ENCODE measurements around the gene IVL.

Gene IVL

GRCh38 chr1:152907686-152908601 lies at the start of gene IVL:
Gene IVL (plus strand): TSS chr1:152908546. CDS start chr1:152909798, 1,252 bp downstream.
- Mint-ChIP-seq H3K4me1 (ENCODE audit: low read depth) (no peaks in the 10 kb centered on the region), H3K4me3 (no peak within 1 kb of the TSS), H3K36me3 (no peaks in the 10 kb centered on the region), H3K9me3 (ENCODE audit: low read depth) (no peaks in the 10 kb centered on the region), H3K27me3 (peaks cover 31% of the 10 kb centered on the region), H3K27ac (no peak within 1 kb of the TSS)

GRCh38 chr1:152859696-152860095 lies 48.6 kb upstream of the IVL start, which contains the start of gene LCE7A:
Gene LCE7A (plus strand): TSS chr1:152859996. CDS start chr1:152860698, 702 bp downstream.
- no peaks in the 10 kb centered on the region for H3K9me3 Mint-ChIP-seq (ENCODE audit: low read depth)
- no peak within 1 kb of the TSS for H3K27ac Mint-ChIP-seq
- H3K4me3 Mint-ChIP-seq: no peak within 1 kb of the TSS
- H3K4me1 Mint-ChIP-seq (ENCODE audit: low read depth): no peaks in the 10 kb centered on the region
- peaks cover 5% of the 10 kb centered on the region for H3K27me3 Mint-ChIP-seq
- H3K36me3 Mint-ChIP-seq: no peaks in the 10 kb centered on the region

DNA sequence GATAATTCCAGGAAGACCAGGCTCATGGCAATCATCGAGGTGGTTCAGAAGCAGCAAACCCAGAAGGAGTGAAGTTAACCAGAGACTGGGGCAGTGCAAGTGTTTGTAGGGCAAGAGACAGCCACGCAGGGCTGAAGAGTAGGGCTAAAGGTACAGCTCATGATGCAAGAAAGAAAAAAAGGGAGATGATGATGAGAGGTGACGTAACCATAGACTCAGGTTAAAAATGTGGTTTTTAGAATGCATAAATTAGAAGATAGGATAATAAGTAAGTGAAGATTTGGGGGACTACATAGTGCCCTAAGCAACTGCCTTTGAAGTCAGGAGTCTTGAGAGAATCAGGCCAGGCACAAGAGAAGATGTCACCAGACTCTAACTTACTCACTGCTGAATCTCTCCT lies 48.2 kb upstream of the IVL start:
- Mint-ChIP-seq H3K27ac (no peak overlapping the region), H3K4me3 (no peak overlapping the region)

DNA sequence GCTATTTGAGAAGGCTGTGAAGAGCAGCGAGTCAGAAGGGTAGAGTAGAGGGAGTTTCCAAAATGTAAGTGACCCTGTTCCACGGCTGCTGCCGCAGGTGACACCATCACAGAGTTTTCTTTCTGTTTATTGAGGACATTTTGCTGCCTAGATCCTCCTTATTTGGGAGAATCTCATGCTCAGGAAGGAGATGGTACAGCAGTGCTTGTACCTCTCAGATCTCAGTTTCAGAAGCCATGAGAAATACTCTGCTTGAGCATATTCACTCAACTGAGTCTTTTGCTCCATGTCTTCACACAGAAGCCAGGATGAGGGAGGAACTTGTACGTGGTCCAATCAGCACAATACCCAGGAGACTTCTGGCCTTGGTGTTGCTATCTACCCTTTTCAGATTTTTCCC lies 47.0 kb upstream of the IVL start:
- Mint-ChIP-seq H3K4me1 (ENCODE audit: low read depth) (no peaks in the 10 kb centered on the region), H3K36me3 (no peaks in the 10 kb centered on the region), H3K9me3 (ENCODE audit: low read depth) (no peaks in the 10 kb centered on the region), H3K4me3 (no peak overlapping the region), H3K27ac (no peak overlapping the region), H3K27me3 (peaks cover 5% of the 10 kb centered on the region)

More for the DNA sequence above, 48.2 kb upstream of the IVL start:
- H3K27me3 Mint-ChIP-seq: peaks cover 5% of the 10 kb centered on the region
- no peaks in the 10 kb centered on the region for H3K9me3 Mint-ChIP-seq (ENCODE audit: low read depth)
- no peaks in the 10 kb centered on the region for H3K4me1 Mint-ChIP-seq (ENCODE audit: low read depth)
- no peaks in the 10 kb centered on the region for H3K36me3 Mint-ChIP-seq

- Mint-ChIP-seq H3K27ac (no peak overlapping the region), H3K9me3 (ENCODE audit: low read depth) (no peaks in the 10 kb centered on the region), H3K36me3 (no peaks in the 10 kb centered on the region), H3K27me3 (peaks cover 2% of the 10 kb centered on the region), H3K4me3 (no peak overlapping the region), H3K4me1 (ENCODE audit: low read depth) (no peaks in the 10 kb centered on the region)
Measured at GRCh38 chr1:152864443-152864842, 43.9 kb upstream of the IVL start.

DNA sequence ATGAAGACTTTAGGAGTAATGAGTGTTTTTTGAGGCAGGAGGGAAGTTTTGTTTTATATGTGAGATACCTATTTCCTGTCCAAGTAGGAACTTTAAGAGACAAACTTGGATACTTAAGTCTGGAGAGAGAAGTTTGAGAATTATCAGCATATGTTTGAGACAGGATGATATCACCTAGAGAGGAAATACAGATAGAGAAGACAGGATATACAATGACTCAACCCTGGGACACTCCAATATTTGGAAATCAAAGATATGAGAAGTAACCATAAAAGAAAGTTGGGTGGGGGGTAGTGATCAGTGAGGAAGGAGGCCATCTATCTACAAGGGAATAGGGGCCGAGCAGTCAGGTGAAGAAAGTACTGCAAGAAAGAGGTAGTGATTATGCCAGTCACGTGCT lies 42.0 kb upstream of the IVL start:
- H3K9me3 Mint-ChIP-seq (ENCODE audit: low read depth): no peaks in the 10 kb centered on the region
- no peak overlapping the region for H3K4me3 Mint-ChIP-seq
- H3K27ac Mint-ChIP-seq: no peak overlapping the region
- H3K36me3 Mint-ChIP-seq: no peaks in the 10 kb centered on the region
- H3K4me1 Mint-ChIP-seq (ENCODE audit: low read depth): no peaks in the 10 kb centered on the region
- peaks cover 2% of the 10 kb centered on the region for H3K27me3 Mint-ChIP-seq

GRCh38 chr1:152869808-152870419 lies 38.4 kb upstream of the IVL start:
- Mint-ChIP-seq H3K36me3 (no peaks in the 10 kb centered on the region), H3K9me3 (ENCODE audit: low read depth) (no peaks in the 10 kb centered on the region), H3K27ac (no peak overlapping the region), H3K4me1 (ENCODE audit: low read depth) (no peaks in the 10 kb centered on the region), H3K27me3 (peaks cover 6% of the 10 kb centered on the region), H3K4me3 (no peak overlapping the region)

- H3K36me3 Mint-ChIP-seq: no peaks in the 10 kb centered on the region
- H3K27ac Mint-ChIP-seq: no peak overlapping the region
- H3K4me1 Mint-ChIP-seq (ENCODE audit: low read depth): no peaks in the 10 kb centered on the region
- H3K27me3 Mint-ChIP-seq: peaks cover 6% of the 10 kb centered on the region
- no peaks in the 10 kb centered on the region for H3K9me3 Mint-ChIP-seq (ENCODE audit: low read depth)
- no peak overlapping the region for H3K4me3 Mint-ChIP-seq
Measured at GRCh38 chr1:152870831-152871730, 37.3 kb upstream of the IVL start.

GRCh38 chr1:152871731-152872126 lies 36.6 kb upstream of the IVL start:
- Mint-ChIP-seq H3K27ac (no peak overlapping the region), H3K4me3 (no peak overlapping the region), H3K27me3 (peaks cover 6% of the 10 kb centered on the region), H3K4me1 (ENCODE audit: low read depth) (no peaks in the 10 kb centered on the region), H3K9me3 (ENCODE audit: low read depth) (no peaks in the 10 kb centered on the region), H3K36me3 (no peaks in the 10 kb centered on the region)

GRCh38 chr1:152873495-152873894 lies 34.9 kb upstream of the IVL start:
- no peaks in the 10 kb centered on the region for H3K4me1 Mint-ChIP-seq (ENCODE audit: low read depth)
- no peaks in the 10 kb centered on the region for H3K36me3 Mint-ChIP-seq
- no peak overlapping the region for H3K4me3 Mint-ChIP-seq
- H3K9me3 Mint-ChIP-seq (ENCODE audit: low read depth): peaks cover 5% of the 10 kb centered on the region
- peaks cover 12% of the 10 kb centered on the region for H3K27me3 Mint-ChIP-seq
- no peak overlapping the region for H3K27ac Mint-ChIP-seq

- H3K4me1 Mint-ChIP-seq (ENCODE audit: low read depth): no peaks in the 10 kb centered on the region
- no peak overlapping the region for H3K27ac Mint-ChIP-seq
- H3K4me3 Mint-ChIP-seq: no peak overlapping the region
- no peaks in the 10 kb centered on the region for H3K36me3 Mint-ChIP-seq
- peaks cover 11% of the 10 kb centered on the region for H3K27me3 Mint-ChIP-seq
- H3K9me3 Mint-ChIP-seq (ENCODE audit: low read depth): peaks cover 5% of the 10 kb centered on the region
Measured at GRCh38 chr1:152876827-152877226, 31.5 kb upstream of the IVL start.

DNA sequence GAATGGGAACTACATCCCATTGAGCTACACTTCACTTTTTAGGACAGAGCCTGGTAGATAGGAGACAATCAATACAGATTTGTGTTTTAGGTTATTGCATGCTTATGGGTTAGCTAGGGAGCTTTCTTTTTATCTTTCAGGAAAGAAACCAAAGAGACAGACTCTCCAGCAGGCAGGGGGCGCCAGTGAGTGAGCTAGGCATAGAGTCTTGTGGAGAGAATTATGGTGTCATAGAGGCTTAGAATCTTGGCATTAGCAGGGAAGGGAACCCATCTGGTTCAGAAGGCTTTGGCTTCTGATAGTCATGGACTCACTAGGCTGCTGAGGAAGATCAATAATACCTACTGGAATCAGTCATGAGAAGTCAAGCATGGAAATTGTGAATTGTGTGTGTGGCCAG lies 30.3 kb upstream of the IVL start, which contains the start of gene SMCP:
SMCP (plus strand) TSS at position 281 of the 400 bp plus-strand sequence. CDS start 6,101 bp downstream, outside the sequence.
- Mint-ChIP-seq H3K27ac (no peak within 1 kb of the TSS), H3K36me3 (no peaks in the 10 kb centered on the region), H3K27me3 (peaks cover 7% of the 10 kb centered on the region), H3K9me3 (ENCODE audit: low read depth) (peaks cover 5% of the 10 kb centered on the region), H3K4me3 (no peak within 1 kb of the TSS), H3K4me1 (ENCODE audit: low read depth) (no peaks in the 10 kb centered on the region)

- Mint-ChIP-seq H3K4me3 (no peak overlapping the region), H3K9me3 (ENCODE audit: low read depth) (peaks cover 5% of the 10 kb centered on the region), H3K4me1 (ENCODE audit: low read depth) (no peaks in the 10 kb centered on the region), H3K27me3 (peaks cover 10% of the 10 kb centered on the region), H3K27ac (no peak overlapping the region), H3K36me3 (no peaks in the 10 kb centered on the region)
Measured at GRCh38 chr1:152879559-152880198, 28.7 kb upstream of the IVL start.

GRCh38 chr1:152880316-152880715 lies 28.0 kb upstream of the IVL start:
- H3K4me1 Mint-ChIP-seq (ENCODE audit: low read depth): no peaks in the 10 kb centered on the region
- no peaks in the 10 kb centered on the region for H3K36me3 Mint-ChIP-seq
- H3K27ac Mint-ChIP-seq: no peak overlapping the region
- peaks cover 5% of the 10 kb centered on the region for H3K9me3 Mint-ChIP-seq (ENCODE audit: low read depth)
- H3K27me3 Mint-ChIP-seq: peaks cover 10% of the 10 kb centered on the region
- no peak overlapping the region for H3K4me3 Mint-ChIP-seq

Data from activated naive CD8-positive, alpha-beta T cell (primary cell).